ENCODE data around the gene GPR158.

GRCh38 chr10:25142116-25142864, 32.5 kb upstream of the GPR158 start:
- TF ChIP-seq MAX (IDR thresholded peaks at IDR 0.05) = no peak
- TF ChIP-seq EP300 (IDR thresholded peaks at IDR 0.05; ENCODE audit: borderline replicate concordance) = no peak
- no peak for TF ChIP-seq RAD21 (IDR thresholded peaks at IDR 0.05; ENCODE audit: low read depth)
- TF ChIP-seq NFIC (IDR thresholded peaks at IDR 0.05) = no peak
- no peak for TF ChIP-seq CREB1 (IDR thresholded peaks at IDR 0.05; ENCODE audit: low read depth)
- no peak for TF ChIP-seq CEBPB (IDR thresholded peaks at IDR 0.05)
- TF ChIP-seq REST (IDR thresholded peaks at IDR 0.05; ENCODE audit: low read depth) = no peak
- no peak for TF ChIP-seq TAF1 (IDR thresholded peaks at IDR 0.05; ENCODE audit: low read depth)
- TF ChIP-seq EGR1 (IDR thresholded peaks at IDR 0.05) = no peak
- TF ChIP-seq USF1 (IDR thresholded peaks at IDR 0.05) = no peak
